GM12873 (cell line): ENCODE measurements around the gene SLC25A21.

ENCODE experiments used
- CTCF ChIP-seq: IDR thresholded peaks from 2 replicates; pipeline ENCODE4 v1.5.1; 2012; ENCODE audit warnings: low read depth, mild to moderate bottlenecking, moderate library complexity, low read length, control low read depth; ENCODE audit not compliant: insufficient read depth; ENCODE audit errors: missing control alignments

SLC25A21 gene

GRCh38 chr14:37023875-37024565 lies 148.4 kb downstream of the SLC25A21 start:
- peak; percentile 45 for TF ChIP-seq CTCF

DNA sequence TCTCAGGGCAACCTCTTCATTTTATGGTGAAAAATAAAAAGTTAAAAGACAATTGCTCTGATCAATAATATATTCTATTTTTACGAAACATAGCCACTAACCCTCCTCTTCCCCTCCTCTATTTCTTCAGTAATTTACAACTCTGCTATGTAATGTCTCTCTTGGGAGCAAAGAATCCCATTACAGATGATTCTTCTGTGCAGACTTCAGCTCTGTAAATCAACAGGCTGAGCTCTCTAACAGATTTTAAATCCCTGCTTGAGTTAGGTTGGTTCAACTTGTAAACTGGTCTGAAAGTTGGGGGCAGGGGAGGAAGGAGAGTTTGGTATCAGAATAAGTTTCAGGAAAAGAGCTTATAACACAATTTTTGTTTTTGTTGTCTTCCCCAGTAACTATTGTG lies 151.0 kb downstream of the SLC25A21 start:
- no peak for TF ChIP-seq CTCF

GRCh38 chr14:37019488-37019887 lies 152.9 kb downstream of the SLC25A21 start:
- no peak for TF ChIP-seq CTCF

- TF ChIP-seq CTCF, result no peak
Measured at GRCh38 chr14:37018571-37019240, 153.7 kb downstream of the SLC25A21 start.

- no peak for TF ChIP-seq CTCF
Measured at GRCh38 chr14:37013078-37013477, 159.3 kb downstream of the SLC25A21 start.

DNA sequence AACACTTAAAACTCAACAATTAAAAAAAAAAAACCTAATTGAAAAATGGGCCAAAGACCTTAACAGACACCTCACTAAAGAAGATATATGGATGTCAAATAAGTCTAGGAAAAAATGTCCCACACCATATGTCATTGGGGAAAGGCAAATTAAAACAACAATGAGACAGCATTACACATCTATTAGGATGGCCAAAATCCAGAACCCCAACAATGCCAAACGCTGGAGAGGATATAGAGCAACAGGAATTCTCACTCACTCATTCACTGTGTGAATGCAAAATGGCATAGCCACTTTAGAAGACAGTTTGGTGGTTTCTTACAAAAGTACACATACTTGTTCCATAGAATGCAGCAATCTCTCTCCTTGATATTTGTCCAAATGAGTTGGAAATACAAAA lies 173.7 kb downstream of the SLC25A21 start:
- TF ChIP-seq CTCF, result no peak

DNA sequence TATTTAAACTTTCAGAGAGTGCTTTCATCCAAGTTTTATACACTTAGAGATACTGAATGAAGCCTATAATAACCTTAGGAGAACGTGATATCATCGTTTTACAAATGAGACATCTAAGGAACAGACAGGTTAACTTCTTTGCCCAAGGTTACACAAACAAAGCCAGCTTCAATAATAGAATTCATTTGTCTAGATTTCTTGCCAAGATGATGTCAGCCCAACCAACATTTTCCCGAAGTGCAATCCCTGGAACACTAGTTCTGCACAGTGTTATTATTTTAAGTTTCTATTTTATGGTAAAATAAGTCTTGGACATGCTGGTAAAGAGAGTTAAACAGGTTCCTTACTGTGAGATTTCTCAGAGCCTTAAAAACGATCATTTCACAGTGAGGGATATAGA lies 174.6 kb downstream of the SLC25A21 start:
- TF ChIP-seq CTCF, result no peak
